Pancreas (tissue), 10 donors: Measurements from ENCODE around the gene DAPK2. TPM values are rescaled to one million over a fixed set of nuclear protein-coding genes. Genes with fewer than 3 reads are reported as not detected.
"Not testable (repeated sequence)": the region's sequence is repeated elsewhere in the genome, so short reads cannot be mapped to it uniquely, and the experiment has no call there.

Experiments used
- ATAC-seq, 4 donors: fragments of 200-7000 bp; cut with Tn5 transposase; one replicate each; pipeline versions ENCODE4 v1.8.0 to v1.9.1; 2020; ENCODE audit warnings: mild to moderate bottlenecking in 4 of 4, moderate library complexity in 4 of 4
- DNase-seq, 6 donors: peaks; one replicate each; pipeline ENCODE4 v3.0.0-alpha.2; 2020
- FAIRE-seq: peaks from 2 replicates; lab custom pipeline; 2012; peaks lifted over from hg19 to GRCh38; lab: Jason Lieb, UNC
- H3K27ac ChIP-seq, 4 donors: fragments of 200-600 bp; sonication (generic); 1 replicate in 3 of 4; 2 replicates in 1 of 4; pipeline versions ENCODE4 v1.5.0 to v1.8.0; 2020
- H3K27me3 ChIP-seq, 4 donors: fragments of 200-600 bp; one replicate each; pipeline ENCODE4 v1.8.0; 2021
- H3K36me3 ChIP-seq, 3 donors: fragments of 200-600 bp; sonication (generic) in 1 of 3; one replicate each; pipeline versions ENCODE4 v1.5.0 to v1.8.0; 2020 to 2021
- H3K4me1 ChIP-seq, 3 donors: fragments of 200-600 bp; one replicate each; pipeline ENCODE4 v1.8.0; 2021
- H3K4me3 ChIP-seq, 4 donors: fragments of 200-600 bp; sonication (generic) in 2 of 4; one replicate each; pipeline versions ENCODE4 v1.5.0 to v1.8.0; 2020 to 2021
- H3K9me3 ChIP-seq, 4 donors: fragments of 200-600 bp; one replicate each; pipeline ENCODE4 v1.8.0; 2021
- WGBS, 2 donors: extraction: QIAGEN DNeasy Blood & Tissue Kit; methylation state at CpG; one replicate each; pipeline ENCODE4 v1.1.7; 2013; 5-methylcytosine and 5-hydroxymethylcytosine counted together
- intact Hi-C, 3 donors: fragments of 100-400 bp; cut with DNase I; formaldehyde crosslinking; loops; one replicate each; pipeline versions ENCODE4 v1.11.1 to v1.14.2; 2022
- polyA plus RNA-seq, 2 donors: library from polyadenylated mRNA; stranded (reverse); fragments of 200-250 nt; gene quantifications; one replicate each; pipeline ENCODE4 v1.2.3, GENCODE V29; 2013
- total RNA-seq, 6 donors: library from RNA; stranded (reverse); fragmentation: NEBNext Ultra II Directional in 4 of 6; extraction: Animal tissue kit (Norgen Biotek cat#: 25700) in 4 of 6; gene quantifications; one replicate each; pipeline versions ENCODE4 v1.2.1 to v1.2.4, GENCODE V29; 2021 to 2023
- TF ChIP-seq, protein P1 (sequence below), 4 donors: fragments of 200-600 bp; sonication (generic) in 3 of 4; IDR thresholded peaks; one replicate each; pipeline versions ENCODE4 v1.5.0 to v1.8.0; 2021; ENCODE audit warnings: antibody characterized with exemption in 4 of 4
- donor health status: healthy with polysubstance abuse.
- donor health status: DM: no; HTN: no; CAD: no; lungs with moderate emphysema.
- donor health status: DM: no; HTN: no; CAD: no.
- donor health status: control.
- donor health status: control.
- donor health status: Bipolar disorder and iron deficiency.
- donor health status: DM: yes; HTN: yes; CAD: no.
- donor health status: DM: no; HTN: no; CAD: no.
- donor health status: DM: no; HTN: no; CAD: no.
- donor health status: DM: yes; HTN: yes; CAD: no.

The DAPK2 gene
- total and polyA plus RNA-seq, 8 donors: 2.1 to 8.0 (median 5.4) TPM

DNA sequence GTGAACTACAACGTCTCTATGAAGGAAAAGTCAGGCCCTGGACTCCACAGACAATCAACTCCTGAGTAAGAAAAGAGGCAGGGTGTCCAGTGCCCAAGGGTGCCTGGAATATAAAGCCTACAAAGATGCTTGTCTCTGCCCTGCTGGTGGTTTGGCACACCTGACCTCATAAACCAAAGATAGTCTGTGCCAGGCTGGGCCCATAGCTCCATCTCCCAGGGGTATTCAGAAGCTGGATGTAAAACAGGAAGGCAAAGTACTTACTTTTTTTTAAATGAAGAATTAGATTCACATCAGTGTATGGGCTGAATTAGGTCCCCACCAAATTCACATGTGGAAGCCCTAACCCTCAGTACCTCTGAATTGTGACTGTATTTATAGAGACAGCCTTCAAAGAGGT is 146.0 kb downstream of the DAPK2 start:
- no peaks in the 10 kb centered on the region for H3K9me3 ChIP-seq
- TF ChIP-seq, protein P1, sequence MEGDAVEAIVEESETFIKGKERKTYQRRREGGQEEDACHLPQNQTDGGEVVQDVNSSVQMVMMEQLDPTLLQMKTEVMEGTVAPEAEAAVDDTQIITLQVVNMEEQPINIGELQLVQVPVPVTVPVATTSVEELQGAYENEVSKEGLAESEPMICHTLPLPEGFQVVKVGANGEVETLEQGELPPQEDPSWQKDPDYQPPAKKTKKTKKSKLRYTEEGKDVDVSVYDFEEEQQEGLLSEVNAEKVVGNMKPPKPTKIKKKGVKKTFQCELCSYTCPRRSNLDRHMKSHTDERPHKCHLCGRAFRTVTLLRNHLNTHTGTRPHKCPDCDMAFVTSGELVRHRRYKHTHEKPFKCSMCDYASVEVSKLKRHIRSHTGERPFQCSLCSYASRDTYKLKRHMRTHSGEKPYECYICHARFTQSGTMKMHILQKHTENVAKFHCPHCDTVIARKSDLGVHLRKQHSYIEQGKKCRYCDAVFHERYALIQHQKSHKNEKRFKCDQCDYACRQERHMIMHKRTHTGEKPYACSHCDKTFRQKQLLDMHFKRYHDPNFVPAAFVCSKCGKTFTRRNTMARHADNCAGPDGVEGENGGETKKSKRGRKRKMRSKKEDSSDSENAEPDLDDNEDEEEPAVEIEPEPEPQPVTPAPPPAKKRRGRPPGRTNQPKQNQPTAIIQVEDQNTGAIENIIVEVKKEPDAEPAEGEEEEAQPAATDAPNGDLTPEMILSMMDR (IDR thresholded peaks at IDR 0.05): no peak
- FAIRE-seq: no peak
- no peak for DNase-seq
- no peaks in the 10 kb centered on the region for H3K36me3 ChIP-seq
- no peaks in the 10 kb centered on the region for H3K27me3 ChIP-seq
- no peak for ATAC-seq
- peaks cover 0 to 3% (median 0%) of the 10 kb centered on the region in 3 donors for H3K4me1 ChIP-seq
- no peak overlapping the region for H3K27ac ChIP-seq
- 79 to 90% methylated on average over 1 of the region's 1 CpG for WGBS, 2 donors
- intact Hi-C loops: no loop called here
- H3K4me3 ChIP-seq: no peak overlapping the region

DNA sequence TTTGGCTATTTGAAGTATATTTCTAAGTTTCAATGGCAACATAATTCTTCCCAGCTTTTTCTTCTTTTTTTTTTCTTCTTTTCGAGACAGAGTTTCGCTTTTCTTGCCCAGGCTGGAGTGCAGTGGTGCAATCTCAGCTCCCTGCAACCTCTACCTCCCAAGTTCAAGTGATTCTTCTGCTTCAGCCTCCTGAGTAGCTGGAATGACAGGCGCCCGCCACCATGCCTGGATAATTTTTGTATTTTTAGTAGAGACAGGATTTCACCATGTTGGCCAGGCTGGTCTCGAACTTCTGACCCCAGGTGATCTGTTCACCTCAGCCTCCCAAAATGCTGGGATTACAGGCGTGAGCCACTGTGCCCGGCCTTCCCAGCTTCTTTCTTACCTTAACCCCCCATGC is 146.7 kb downstream of the DAPK2 start:
- H3K36me3 ChIP-seq, H3K9me3 ChIP-seq, DNase-seq, H3K4me3 ChIP-seq, H3K27me3 ChIP-seq, ATAC-seq, H3K27ac ChIP-seq, FAIRE-seq, H3K4me1 ChIP-seq: not testable (repeated sequence)
- intact Hi-C loops: loop anchor here in 1 of 3 donors (10.0 kb wide), 1 partner anchor 145 kb away; no protein-coding TSS in a partner anchor
- WGBS, 2 donors: 91 to 93% methylated on average over 7 of the region's 7 CpGs

DNA sequence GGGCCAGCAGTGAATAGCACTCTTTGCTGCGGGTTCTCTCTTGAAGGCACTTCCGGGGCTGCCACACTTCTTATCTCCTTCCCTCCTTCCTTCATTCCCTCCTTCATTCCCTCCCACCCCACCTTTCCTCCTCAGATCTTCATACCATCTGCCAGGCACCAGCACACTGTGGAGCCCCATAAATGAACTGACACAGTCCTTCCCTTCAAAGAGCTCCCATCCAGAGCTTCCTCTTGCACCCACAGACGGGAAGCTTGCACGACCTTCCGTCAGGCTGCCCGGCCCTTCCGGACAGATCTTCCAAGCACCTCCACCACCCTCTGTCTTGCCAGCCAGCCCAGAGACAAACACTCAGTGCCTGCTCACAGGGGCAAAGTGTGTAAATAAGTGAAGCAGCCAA is 147.1 kb downstream of the DAPK2 start:
- DNase-seq: no peak
- no peak overlapping the region for H3K27ac ChIP-seq
- H3K4me3 ChIP-seq: no peak overlapping the region
- intact Hi-C loops: loop anchor here in 1 of 3 donors (10.0 kb wide), 1 partner anchor 144 kb away; no protein-coding TSS in a partner anchor
- peak in 1 of 4 donors; percentile 39 for ATAC-seq
- 71 to 85% methylated on average over 7 of the region's 7 CpGs for WGBS, 2 donors
- TF ChIP-seq, protein P1 (IDR thresholded peaks at IDR 0.05): no peak
- H3K9me3 ChIP-seq: no peaks in the 10 kb centered on the region
- H3K27me3 ChIP-seq: no peaks in the 10 kb centered on the region
- peaks cover 0 to 3% (median 0%) of the 10 kb centered on the region in 3 donors for H3K4me1 ChIP-seq
- no peaks in the 10 kb centered on the region for H3K36me3 ChIP-seq
- FAIRE-seq: no peak

DNA sequence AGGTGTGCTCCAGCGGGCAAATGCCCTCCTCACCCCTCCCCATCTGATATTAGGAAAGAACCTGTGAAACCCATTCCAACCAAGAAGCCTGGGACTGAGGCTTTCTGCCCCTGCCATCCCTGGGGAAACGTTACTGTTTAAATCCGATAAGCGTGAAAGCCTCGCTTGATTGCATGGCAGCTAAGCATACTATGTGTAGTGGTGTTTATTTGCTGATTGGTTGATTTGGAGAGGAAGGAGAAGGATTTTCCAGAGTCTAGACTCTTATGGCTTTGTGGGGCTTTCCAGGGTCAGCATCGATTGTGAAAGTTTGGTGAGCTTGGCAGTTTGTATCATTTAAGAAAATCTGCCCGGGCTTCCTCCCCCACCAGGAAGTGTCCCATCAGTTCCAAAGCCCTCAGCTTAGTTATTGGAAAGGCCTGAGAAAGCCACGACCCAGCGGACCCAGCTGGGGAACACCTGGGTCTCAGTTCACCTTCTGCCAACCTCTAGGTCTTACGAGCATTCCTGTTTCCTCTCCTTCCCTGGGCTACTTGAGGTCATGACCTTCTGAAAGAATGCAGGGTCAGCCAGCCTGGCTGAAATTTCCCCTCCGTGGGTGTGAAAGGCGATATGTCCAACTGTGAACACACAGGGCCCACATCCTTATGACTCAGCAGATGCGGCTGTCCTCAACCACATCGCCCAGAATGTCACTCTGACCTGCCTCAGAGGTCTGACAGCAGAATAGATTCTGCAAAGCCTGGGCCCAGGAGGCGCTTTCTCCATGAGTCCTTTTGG is 149.8 kb downstream of the DAPK2 start:
- DNase-seq (peak in 1 of 6 donors; percentile 50), ATAC-seq (peak in 3 of 4 donors; percentile 52 to 63 (median 54)), FAIRE-seq (no peak)
- no peaks in the 10 kb centered on the region for H3K36me3 ChIP-seq
- H3K27me3 ChIP-seq: no peaks in the 10 kb centered on the region
- H3K27ac ChIP-seq: no peak overlapping the region
- intact Hi-C loops: loop anchor here in 1 of 3 donors (10.0 kb wide), 1 partner anchor 142 kb away; no protein-coding TSS in a partner anchor
- no peak overlapping the region for H3K4me3 ChIP-seq
- no peaks in the 10 kb centered on the region for H3K9me3 ChIP-seq
- TF ChIP-seq, protein P1 (IDR thresholded peaks at IDR 0.05): no peak
- WGBS, 2 donors: 63 to 82% methylated on average over 15 of the region's 15 CpGs
- H3K4me1 ChIP-seq: peaks cover 0 to 3% (median 0%) of the 10 kb centered on the region in 3 donors

DNA sequence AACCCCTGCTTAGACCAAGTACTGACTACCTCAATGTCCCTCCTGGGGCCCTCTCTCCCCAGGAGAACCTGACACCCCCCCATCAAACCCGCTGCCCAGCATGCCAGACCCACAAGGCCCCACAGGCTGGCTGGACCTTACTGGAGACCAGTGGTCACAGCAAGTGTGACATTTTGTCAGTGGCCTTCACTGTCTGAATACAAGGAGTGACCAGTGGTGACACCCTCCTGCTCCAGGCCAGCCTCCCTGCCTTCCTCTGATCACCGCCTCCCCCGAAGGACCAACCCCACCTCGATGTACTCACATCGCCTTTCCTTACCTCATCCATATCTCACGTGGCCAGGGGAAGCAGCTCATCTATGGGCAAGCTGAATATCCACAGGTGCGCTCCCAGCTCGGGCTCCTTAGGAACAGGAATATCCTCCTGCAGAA is 150.5 kb downstream of the DAPK2 start:
- no peak overlapping the region for H3K4me3 ChIP-seq
- H3K36me3 ChIP-seq: no peaks in the 10 kb centered on the region
- DNase-seq (no peak), ATAC-seq (no peak), FAIRE-seq (no peak)
- no peaks in the 10 kb centered on the region for H3K27me3 ChIP-seq
- TF ChIP-seq, protein P1 (IDR thresholded peaks at IDR 0.05): no peak
- H3K4me1 ChIP-seq: peaks cover 0 to 3% (median 0%) of the 10 kb centered on the region in 3 donors
- intact Hi-C loops: loop anchor here in 1 of 3 donors (10.0 kb wide), 1 partner anchor 141 kb away; no protein-coding TSS in a partner anchor
- H3K9me3 ChIP-seq: no peaks in the 10 kb centered on the region
- WGBS, 2 donors: 59 to 84% methylated on average over 8 of the region's 8 CpGs
- no peak overlapping the region for H3K27ac ChIP-seq
